Effector CD4-positive, alpha-beta T cell (primary cell): ENCODE data around the gene BCL7C.
"Not testable (repeated sequence)": the region's sequence is repeated elsewhere in the genome, so short reads cannot be mapped to it uniquely, and the experiment has no call there.

Source experiments
- DNase-seq: peaks from one replicate; pipeline ENCODE4 v3.0.0-alpha.2; 2020

BCL7C gene

DNA sequence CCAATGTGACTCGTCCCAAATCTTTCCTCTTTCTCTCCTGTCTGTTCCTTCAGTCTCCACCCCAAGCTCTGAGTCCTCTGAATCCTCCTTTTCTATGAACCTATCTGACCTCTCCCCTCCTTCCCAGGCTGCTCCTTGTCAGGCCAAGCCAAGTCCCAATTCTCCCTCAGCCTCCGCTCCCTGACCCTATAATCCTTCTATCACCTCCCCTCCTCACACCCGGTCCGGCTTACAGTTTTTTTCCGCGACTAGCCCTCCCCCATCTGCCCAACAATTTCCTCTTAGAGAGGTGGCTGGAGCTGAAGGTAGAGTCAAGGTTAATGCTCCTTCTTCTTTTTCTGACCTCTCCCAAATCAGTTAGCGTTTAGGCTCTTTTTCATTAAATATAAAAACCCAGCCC is 33.1 kb downstream of the BCL7C start:
- DNase-seq, result not testable (repeated sequence)

DNA sequence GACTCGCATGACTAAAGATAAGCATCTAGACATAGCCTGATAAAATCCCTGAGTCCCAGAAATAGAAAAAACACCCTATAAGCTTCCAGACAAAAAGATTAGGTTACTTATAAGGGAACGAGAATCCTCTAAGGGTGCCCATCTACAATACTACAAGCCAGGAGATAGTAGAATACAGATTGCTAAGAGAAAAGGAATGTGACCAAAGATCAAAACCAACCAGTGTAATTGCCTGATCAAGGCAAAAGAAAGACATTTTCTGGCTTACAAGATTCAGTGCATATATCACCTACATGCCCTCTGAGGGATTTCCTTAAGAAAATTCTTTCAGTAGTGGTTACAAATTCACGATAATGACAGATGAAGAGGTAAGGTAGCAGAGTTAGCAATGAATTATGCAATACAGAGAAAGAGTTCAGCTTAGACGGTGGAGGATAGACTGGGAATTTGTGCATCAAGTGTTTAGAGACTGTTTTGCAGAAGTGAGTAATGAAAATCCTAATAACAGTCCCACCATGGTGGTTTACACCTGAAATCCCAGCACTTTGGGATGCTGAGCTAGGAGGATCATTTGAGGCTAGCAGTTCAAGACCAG is 35.0 kb downstream of the BCL7C start:
- DNase-seq, result no peak

DNA sequence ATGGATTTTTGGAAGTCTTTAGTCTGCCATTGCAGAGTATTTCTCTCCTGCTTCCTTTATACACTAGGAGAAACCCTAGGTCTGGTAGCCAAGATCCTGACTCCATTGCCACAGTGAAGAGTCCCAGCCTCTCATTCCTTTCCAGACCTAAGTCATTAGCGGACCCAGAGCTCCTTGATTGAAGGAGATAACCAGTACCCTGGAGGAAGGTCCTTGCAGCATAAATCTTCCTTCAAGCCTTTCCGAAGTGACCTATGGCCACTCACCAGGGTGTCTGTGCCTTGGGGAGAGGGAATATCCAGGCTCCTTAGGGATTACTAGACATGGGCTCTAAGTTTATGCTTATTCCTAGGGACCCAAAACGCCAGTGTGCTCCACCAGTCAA is 35.8 kb downstream of the BCL7C start:
- no peak for DNase-seq

DNA sequence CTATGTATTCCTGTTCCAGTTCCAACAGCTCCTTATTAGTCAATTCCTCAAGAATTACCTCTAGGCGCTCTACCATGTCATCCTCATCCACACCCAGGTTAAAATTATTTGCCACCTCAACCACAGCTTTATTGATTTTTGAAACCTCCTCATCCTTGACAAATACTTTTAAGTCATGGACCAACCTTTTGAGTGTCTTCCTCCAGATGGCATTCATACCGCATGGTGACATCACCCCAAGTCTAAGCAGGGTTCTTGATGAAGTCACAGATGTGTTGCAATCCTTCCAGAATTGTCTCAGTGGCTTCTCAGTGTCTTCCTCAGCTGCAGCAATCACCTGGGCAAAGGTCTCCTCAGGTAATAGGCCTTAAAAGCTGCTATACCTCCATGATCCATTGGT is 40.1 kb downstream of the BCL7C start:
- no peak for DNase-seq

DNA sequence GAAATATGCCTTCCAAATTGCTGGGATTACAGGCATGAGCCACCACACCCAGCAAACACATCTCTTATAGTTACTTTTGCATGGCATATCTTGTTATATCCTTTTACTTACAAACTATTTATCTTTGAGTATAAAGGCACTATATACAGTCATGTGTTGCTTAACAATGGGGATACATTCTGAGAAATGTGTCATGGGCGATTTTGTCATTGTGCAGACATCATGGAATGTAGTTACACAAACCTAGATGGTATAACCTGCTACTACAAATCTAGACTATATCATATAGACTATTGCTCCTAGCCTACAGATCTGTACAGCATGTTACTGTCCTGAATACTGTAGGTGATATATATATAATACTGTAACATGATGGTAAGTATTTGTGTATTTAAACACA is 43.6 kb downstream of the BCL7C start:
- DNase-seq, result no peak

DNA sequence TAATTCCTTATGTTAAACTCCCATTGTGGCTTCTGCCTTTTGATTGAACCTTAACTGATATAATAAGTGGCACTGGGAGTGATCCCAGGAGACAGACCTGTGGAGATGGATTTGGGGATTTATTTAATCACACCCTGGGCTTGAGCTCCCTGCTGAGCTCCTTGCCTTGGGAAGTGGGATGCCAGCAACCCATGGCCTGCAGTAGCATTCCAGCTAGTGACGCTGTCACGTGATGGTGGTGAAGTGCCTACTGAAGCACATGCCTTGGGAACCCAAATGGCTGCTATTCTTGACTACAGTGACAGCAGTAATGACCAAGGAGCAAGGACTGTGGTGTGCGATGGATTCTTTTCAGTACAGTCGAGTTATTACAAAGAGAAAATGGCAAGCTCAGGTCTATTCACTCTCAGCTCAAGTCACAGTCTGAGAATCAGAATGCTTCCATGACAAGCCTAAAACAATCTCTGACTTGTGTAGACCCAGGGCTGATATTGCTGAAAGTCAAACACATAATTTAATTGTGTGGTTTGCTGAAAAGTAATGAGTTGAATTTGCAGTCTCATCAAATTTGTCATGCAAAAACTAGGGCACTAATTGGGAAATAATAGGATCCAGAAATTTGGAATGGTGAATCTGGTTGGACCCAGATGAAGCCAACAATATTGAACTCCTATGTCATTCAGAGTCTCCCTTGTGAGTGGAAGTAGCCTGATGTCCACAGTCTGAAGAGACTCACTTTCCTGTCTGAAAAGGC is 47.1 kb downstream of the BCL7C start:
- DNase-seq, result no peak

DNA sequence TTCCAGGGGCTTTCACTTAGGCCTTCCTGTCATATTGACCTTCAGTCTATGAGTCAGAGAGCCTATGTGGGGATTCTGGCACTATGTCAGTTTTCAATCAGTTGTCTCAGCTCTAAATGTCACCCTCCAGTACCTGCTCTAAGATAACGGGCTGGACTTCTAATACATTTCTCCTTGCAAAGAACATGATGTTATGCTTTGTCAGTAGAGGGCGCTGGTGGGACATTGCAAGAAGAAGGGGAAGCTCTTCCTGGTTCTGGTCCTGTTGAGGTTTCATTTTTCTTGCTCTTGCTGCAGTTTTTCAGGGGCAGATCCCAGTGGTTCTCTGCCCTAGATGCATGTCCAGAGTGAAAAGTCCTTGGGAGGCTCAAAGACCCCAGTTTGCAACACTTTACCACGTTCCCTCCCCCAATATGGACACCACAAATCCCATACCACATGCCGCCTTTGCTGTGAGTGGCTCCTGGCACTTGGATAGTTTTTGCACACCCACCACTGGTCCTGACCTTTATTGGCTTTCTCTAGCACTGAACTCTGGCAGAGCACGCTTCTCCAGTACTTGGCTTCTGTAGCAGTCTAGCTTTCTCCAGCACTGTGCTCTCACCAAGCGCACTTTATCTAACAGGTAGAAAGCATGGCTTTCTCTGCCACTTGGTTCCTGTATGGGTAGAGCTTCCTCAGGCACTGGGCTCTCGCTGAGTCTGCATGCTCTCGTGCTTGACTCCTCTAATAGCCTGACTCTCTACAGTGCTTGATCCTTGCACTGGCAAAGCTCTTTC is 49.0 kb downstream of the BCL7C start:
- peak; percentile 83 for DNase-seq

DNA sequence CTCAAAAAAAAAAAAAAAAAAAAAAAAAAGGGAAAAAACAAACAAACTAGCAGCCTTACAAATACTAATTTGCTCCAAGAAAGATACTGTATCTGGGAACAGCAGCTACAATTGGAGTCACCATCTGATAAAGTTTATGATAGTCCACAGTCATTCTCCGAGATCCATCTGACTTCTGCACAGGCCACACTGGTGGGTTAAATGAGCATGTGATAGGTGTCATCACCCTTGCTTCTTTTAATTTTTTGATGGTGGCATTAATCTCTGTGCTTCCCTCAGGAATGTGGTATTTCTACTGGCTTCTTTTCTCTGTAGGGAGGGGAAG is 49.6 kb downstream of the BCL7C start:
- DNase-seq, result no peak

DNA sequence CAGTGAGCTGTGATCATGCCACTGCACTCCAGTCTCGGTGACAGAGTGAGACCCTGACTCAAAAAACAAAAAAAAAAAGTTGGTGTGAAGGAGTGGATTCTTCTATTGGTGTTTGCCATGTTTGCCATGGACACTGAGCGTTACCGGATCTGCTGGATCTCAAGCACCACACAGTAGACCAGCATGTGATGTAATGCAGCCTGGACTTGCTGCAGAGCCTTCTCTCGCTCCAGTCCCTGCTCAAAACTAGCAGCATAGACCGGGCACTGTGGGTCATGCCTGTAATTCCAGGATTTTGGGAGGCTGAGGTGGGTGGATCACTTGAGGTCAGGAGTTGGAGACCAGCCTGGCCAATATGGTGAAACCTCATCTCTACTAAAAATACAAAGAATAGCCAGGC is 50.4 kb downstream of the BCL7C start:
- DNase-seq, result no peak

DNA sequence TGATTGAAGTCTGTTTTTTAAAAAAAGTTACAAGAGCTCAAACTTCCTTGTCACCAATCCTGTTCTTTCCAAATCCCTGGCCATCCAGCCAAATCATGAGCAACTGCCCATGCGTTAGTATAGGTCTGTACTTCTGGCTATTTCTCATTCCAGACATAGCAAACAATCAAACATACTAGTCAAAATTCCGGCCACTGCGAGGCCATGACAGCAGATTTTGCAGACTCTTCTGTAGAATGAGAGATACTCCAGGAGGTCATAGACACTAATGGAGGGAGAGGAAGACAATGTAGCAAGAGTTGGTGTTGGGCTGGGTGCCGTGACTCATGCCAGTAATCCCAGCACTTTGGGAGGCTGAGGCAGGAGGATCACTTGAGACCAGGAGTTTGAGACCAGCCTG is 50.9 kb downstream of the BCL7C start:
- no peak for DNase-seq

DNA sequence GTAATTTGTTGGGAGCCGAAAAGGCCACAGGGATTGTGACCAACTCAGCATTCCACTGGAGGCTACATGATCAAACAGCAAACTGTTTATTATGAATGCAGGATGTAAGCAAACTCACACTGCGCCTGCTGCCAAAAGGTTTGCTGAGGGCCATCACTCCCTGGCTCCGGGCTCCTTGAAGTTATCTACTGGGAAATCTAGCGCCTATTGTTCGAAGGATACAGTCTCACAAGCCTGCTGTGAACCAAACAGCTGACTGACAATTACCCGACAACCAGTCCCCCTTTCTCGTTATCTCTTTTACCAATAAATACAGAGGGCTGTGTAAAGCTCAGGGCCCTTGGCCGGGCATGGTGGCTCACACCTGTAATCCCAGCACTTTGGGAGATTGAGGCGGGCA is 52.5 kb downstream of the BCL7C start:
- no peak for DNase-seq

DNA sequence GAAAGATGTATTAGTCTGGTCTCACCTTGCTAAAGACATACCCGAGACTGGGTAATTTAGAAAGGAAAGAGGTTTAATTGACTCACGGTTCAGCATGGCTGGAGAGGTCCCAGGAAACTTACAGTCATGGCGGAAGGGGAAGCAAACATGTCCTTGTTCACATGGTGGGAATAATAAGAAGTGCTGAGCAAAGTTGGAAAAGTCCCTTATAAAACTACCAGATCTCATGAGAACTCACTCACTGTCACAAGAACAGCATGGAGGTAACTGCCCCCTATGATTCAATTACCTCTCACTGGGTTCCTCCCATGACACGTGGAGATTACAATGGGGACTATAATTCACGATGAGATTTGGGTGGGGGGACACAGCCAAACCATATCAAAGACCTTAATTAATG is 53.3 kb downstream of the BCL7C start:
- DNase-seq, result no peak

DNA sequence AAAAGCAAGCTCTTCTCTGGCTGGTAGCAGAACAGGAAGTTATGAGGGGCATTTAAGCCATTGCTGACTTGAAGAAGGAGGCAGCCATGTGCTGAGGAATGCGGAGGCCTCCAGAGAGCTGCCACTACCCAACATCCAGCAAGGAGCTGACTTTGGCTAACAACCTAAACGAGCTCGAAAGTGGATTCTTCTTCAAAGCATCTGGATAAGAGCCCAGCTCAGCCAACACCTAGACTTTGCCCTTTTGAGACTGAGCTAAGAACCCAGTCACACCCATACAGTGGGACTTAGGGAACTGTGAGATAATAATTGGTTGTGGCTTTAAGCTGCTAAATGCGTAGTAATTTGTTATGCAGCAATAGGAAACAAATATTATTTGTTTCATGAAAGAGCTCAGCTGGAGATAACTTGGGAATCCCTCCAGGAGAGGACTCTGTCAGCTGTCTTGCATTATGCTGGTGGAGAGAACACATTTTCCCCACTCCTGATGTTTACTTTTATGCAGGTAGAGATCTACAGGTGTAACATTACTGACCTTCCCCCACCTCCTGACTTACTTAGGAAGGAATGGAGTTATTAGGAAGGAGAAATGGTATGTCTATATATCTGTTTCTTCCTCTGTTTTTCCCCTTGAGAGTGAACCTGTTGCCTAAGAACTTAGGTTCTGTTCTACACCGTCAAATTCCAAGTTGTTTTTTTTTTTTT is 54.2 kb downstream of the BCL7C start:
- no peak for DNase-seq

DNA sequence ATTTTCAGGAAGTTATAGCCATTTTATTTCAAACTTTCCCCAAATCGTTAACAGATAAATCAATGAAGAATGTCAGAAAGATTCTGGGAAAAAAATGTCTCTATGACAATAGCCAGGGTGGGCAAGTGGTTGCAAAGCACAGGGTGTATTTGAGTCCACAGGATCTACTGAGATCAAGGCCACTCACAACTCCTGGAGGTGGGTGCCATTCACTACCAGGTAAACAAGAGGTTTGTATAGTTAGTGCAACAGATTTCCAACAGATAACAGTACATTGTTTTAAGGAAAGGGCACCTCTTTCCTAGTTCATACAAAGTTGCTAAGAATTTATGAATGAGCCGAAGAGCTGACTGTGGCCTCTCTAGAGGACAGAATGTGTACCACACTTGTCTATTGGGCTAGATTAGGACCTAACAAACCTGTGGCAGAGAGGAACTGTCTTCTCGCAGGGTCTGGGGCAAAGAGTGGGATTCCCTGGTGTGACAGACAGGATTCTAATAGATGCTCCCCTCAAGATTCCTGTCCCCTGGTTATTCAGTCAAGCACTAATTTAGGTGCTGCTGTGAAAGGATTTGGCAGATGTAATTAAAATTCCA is 54.9 kb downstream of the BCL7C start:
- DNase-seq, result no peak

DNA sequence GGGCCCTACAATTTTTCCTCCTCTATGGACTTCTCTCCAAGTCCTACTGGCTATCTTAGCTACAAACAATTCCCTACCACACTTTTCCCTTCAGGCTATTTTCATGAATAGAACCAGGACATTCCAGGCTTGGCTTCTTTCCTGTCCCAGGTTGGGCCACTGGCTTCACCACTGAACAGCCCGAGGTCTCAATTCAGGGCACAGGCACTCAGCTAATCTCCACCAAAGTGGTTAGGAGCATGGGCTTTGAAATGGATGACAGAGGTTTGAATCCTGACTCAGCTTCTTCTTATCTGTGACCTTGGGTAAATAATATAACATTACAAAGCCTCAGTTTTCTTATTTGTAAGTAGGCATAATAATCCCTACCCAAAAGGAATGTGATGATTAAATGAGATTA is 56.0 kb downstream of the BCL7C start:
- DNase-seq, result no peak
